Gastrocnemius medialis (tissue), 4 donors: Measurements from ENCODE around the gene RPN2. TPM values are rescaled to one million over a fixed set of nuclear protein-coding genes. Genes with fewer than 3 reads are reported as not detected.

ENCODE experiments used
- ATAC-seq, 2 donors: fragments of 150-250 bp; one replicate each; pipeline ENCODE4 v1.9.1; 2016
- DNase-seq, 2 donors: peaks; one replicate each; pipeline ENCODE4 v3.0.0-alpha.2; 2019
- H3K27ac ChIP-seq, 4 donors: fragments of 200-600 bp; sonication (generic); 1 replicate in 1 of 4; 2 replicates in 3 of 4; pipeline ENCODE4 v1.5.1; 2016 to 2018; ENCODE audit warnings: mild to moderate bottlenecking in 2 of 4, moderate library complexity in 1 of 4
- H3K27me3 ChIP-seq, 3 donors: fragments of 200-600 bp; sonication (generic) in 2 of 3; 1 replicate in 1 of 3; 2 replicates in 2 of 3; pipeline versions ENCODE4 v1.5.1 to v1.6.0; 2016 to 2019; ENCODE audit warnings: mild to moderate bottlenecking in 1 of 3, moderate library complexity in 1 of 3
- H3K36me3 ChIP-seq, 2 donors: fragments of 200-600 bp; sonication (generic) in 1 of 2; one replicate each; pipeline ENCODE4 v1.5.1; 2017 to 2018
- H3K4me1 ChIP-seq, 2 donors: fragments of 200-600 bp; sonication (generic) in 1 of 2; one replicate each; pipeline ENCODE4 v1.5.1; 2016 to 2017; ENCODE audit warnings: mild to moderate bottlenecking in 2 of 2
- H3K4me3 ChIP-seq, 4 donors: fragments of 200-600 bp; sonication (generic) in 3 of 4; 1 replicate in 1 of 4; 2 replicates in 3 of 4; pipeline ENCODE4 v1.5.1; 2016 to 2019; ENCODE audit warnings: mild to moderate bottlenecking in 2 of 4
- H3K9me3 ChIP-seq, 3 donors: fragments of 200-600 bp; sonication (generic) in 2 of 3; 1 replicate in 1 of 3; 2 replicates in 2 of 3; pipeline ENCODE4 v1.5.1; 2016 to 2019
- POLR2A ChIP-seq, 2 donors: fragments of 450-650 bp; IDR thresholded peaks; one replicate each; pipeline ENCODE4 v1.6.1; 2017; ENCODE audit warnings: antibody characterized with exemption in 2 of 2, mild to moderate bottlenecking in 2 of 2, moderate library complexity in 2 of 2
- in situ Hi-C, 4 donors: fragments of 200-750 bp; cut with MboI; loops; one replicate each; pipeline versions ENCODE4 v1.15.0 to v1.8.0; 2017; ENCODE audit warnings: low sequenced_read_pairs in 4 of 4
- intact Hi-C: fragments of 100-400 bp; cut with DNase I; formaldehyde crosslinking; loops from one replicate; pipeline ENCODE4 v1.15.1; 2023; ENCODE audit warnings: low total_unique reads
- total RNA-seq, 4 donors: library from RNA; depleted of rRNA; stranded (reverse); fragments of >200 nt; gene quantifications; one replicate each; pipeline versions ENCODE4 v1.1.0 to v1.2.3, GENCODE V29; 2016
- TF ChIP-seq, protein P1 (sequence below), 5 experiments: fragments of 450-650 bp in 3 of 5; fragments of 200-600 bp in 2 of 5; sonication (generic) in 2 of 5; IDR thresholded peaks in 4 of 5; conservative IDR thresholded peaks in 1 of 5; 1 replicate in 4 of 5; 2 replicates in 1 of 5; pipeline ENCODE4 v1.5.1; 2016 to 2019; ENCODE audit warnings: antibody characterized with exemption in 5 of 5, mild to moderate bottlenecking in 3 of 5, moderate library complexity in 3 of 5

Gene RPN2
- total RNA-seq, 4 donors from 2014 or later, result 85.7 to 132 (median 127) TPM

DNA sequence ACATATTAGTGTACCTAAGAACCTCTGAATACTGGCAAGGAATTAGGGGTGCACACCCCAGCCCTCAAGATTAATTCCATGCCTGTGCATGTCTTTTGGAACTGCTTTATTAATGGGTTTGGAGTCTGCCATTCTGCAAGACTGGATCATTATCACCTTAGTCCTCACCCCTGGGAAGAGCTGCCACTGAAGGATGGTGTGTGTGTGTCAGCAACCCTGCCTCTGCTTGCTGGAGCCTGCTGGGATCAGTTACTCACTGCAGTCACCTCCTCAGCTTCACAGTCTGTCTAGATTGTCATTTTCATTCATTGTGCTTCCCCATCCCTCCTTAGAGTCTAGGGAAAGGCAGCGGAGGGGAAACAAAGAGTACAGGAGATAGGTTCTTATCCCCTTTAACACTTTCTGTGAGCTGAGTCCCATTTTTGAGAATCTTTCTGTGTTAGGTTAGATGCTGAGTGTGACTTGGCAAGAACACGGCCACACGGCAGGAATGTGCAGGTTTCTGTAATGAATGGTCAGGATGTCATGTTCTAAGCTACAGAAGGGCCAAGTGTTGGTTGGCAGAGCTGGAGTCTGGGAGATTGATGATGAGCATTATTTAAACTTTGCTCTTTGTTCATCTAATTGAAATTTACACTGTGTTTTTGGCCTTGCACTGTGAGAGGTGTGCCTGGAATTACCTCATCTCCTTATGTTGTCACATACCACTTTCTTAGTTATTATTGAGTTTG is 61.4 kb downstream of the RPN2 start:
- peaks cover 0 to 64% of the 10 kb centered on the region in 2 donors for H3K36me3 ChIP-seq

DNA sequence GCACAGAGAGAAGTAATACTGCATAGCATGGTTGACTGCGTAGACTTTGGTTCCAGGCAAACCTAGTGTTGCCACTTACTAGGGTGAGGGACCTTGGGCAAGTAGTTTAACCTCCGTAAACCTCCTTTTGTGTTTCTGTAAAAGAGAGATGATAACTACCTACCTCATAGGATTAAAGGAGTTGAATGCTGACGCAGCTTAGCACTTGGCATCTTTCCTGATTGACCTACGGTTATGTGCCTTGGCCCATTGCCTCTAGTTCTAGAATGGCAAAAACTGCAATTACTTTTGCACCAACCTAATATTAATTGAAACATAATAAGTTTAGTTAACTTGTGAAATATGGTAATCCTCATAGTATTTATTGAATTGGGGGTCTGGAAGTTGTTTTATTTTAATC is 63.4 kb downstream of the RPN2 start:
- in situ Hi-C loops (no loop called here), intact Hi-C loops (no loop called here)
- H3K36me3 ChIP-seq, result peaks cover 0 to 46% of the 10 kb centered on the region in 2 donors
- no peak for TF ChIP-seq POLR2A (IDR thresholded peaks at IDR 0.05)
- TF ChIP-seq, protein P1, sequence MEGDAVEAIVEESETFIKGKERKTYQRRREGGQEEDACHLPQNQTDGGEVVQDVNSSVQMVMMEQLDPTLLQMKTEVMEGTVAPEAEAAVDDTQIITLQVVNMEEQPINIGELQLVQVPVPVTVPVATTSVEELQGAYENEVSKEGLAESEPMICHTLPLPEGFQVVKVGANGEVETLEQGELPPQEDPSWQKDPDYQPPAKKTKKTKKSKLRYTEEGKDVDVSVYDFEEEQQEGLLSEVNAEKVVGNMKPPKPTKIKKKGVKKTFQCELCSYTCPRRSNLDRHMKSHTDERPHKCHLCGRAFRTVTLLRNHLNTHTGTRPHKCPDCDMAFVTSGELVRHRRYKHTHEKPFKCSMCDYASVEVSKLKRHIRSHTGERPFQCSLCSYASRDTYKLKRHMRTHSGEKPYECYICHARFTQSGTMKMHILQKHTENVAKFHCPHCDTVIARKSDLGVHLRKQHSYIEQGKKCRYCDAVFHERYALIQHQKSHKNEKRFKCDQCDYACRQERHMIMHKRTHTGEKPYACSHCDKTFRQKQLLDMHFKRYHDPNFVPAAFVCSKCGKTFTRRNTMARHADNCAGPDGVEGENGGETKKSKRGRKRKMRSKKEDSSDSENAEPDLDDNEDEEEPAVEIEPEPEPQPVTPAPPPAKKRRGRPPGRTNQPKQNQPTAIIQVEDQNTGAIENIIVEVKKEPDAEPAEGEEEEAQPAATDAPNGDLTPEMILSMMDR (IDR thresholded peaks at IDR 0.05 in 4 of 5, conservative IDR thresholded peaks at IDR 0.05 in 1 of 5), result no peak
- no peak overlapping the region for H3K4me3 ChIP-seq
- H3K9me3 ChIP-seq, result no peaks in the 10 kb centered on the region
- H3K27ac ChIP-seq, result no peak overlapping the region
- H3K27me3 ChIP-seq, result no peaks in the 10 kb centered on the region
- H3K4me1 ChIP-seq, result peaks cover 31 to 36% of the 10 kb centered on the region in 2 donors
- no peak for ATAC-seq
- DNase-seq, result no peak

More for the DNA sequence above, 61.4 kb downstream of the RPN2 start:
- H3K9me3 ChIP-seq, result no peaks in the 10 kb centered on the region
- no peak for DNase-seq
- H3K27ac ChIP-seq, result no peak overlapping the region
- TF ChIP-seq, protein P1 (IDR thresholded peaks at IDR 0.05 in 4 of 5, conservative IDR thresholded peaks at IDR 0.05 in 1 of 5), result no peak
- TF ChIP-seq POLR2A (IDR thresholded peaks at IDR 0.05), result no peak
- no peak for ATAC-seq
- in situ Hi-C loops, result no loop called here
- no peaks in the 10 kb centered on the region for H3K27me3 ChIP-seq
- no peak overlapping the region for H3K4me3 ChIP-seq
- intact Hi-C loops, result no loop called here
- peaks cover 37 to 45% of the 10 kb centered on the region in 2 donors for H3K4me1 ChIP-seq

DNA sequence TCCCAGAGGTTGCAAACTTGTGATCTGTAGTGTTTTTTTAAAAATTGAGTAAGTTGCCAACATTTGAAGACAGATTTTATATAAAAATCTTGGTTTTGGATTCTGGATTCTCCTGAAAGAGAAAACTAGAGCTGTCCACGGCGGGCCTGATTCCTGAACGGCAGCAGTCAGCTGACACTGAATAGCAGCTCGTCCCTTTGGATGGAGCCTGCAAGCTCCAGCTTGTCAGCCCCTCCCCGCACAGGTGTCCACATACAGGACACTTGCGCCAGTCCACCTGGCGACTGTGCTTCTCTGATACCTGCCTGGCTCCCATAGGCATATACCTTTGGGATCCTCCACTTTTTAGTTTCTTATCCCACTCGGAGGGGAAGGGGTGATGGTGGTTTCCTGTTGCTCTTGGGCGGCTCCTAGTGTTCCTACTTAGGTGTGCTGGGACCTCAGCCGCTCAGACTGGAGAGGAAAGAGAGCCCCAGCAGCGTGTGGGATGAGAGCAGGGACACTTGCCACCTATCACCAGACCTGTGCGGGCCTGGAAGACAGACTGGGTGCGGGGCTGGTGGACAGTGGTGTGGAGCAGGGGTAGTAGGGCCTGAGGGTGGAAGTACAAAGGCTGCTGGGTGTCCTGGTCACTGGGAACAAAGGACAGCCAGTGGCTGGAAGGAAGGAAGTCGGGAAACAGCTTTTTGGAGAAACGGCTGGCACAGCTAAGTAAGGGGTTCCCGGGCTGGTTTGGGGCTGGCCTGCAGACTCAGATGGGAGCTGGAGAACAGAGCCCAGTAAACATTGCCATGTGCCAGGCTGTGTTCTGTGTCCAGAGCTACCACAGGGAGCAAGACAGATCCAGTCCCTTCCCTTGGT is 64.2 kb downstream of the RPN2 start:
- in situ Hi-C loops, result no loop called here
- Histone ChIP-seq H3K27me3 (no peaks in the 10 kb centered on the region), H3K36me3 (peaks cover 0 to 38% of the 10 kb centered on the region in 2 donors), H3K4me3 (no peak overlapping the region), H3K27ac (peak overlapping the region; percentile 60 to 80 (median 71)), H3K9me3 (no peaks in the 10 kb centered on the region), H3K4me1 (peaks cover 29 to 36% of the 10 kb centered on the region in 2 donors)
- TF ChIP-seq, protein P1 (IDR thresholded peaks at IDR 0.05 in 4 of 5, conservative IDR thresholded peaks at IDR 0.05 in 1 of 5), result no peak
- no peak for TF ChIP-seq POLR2A (IDR thresholded peaks at IDR 0.05)
- no peak for DNase-seq
- peak; percentile 29 to 47 for ATAC-seq
- intact Hi-C loops, result no loop called here

DNA sequence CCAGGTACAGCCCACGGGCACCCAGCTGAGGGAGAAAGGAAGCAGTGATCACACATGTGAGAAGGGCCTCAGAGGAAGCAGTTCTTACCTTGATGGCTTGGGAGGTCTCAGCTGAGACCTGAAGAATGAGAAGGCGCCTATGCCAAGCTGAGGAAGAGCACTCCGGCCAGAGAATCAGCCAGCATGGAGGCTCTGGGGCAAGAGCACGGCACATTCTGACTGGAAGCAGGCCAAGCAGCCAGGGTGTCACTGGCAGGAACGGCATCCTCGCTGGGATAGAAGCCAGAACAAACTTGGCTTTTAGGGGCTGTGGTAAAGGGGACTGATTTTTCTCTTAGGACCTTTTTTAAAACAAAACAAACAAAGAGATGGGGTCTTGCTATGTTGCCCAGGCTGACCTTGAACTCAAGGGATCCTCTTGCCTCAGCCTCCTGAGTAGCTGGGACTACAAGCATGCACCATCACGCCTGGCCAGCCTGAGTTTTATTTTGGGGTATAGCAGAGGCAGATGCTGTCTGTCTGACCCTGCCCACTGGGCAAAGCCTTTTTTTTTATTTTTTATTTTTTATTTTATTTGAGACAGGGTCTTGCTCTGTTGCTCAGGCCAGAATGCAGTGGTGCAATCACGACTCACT is 64.9 kb downstream of the RPN2 start:
- TF ChIP-seq POLR2A (IDR thresholded peaks at IDR 0.05), result no peak
- TF ChIP-seq, protein P1 (IDR thresholded peaks at IDR 0.05 in 4 of 5, conservative IDR thresholded peaks at IDR 0.05 in 1 of 5), result no peak
- in situ Hi-C loops, result no loop called here
- DNase-seq, result peak; percentile 28 to 64

More for the DNA sequence above, 64.9 kb downstream of the RPN2 start:
- peak; percentile 42 to 79 for ATAC-seq
- no peaks in the 10 kb centered on the region for H3K27me3 ChIP-seq
- peak overlapping the region; percentile 60 to 80 (median 71) for H3K27ac ChIP-seq
- no peak overlapping the region for H3K4me3 ChIP-seq
- H3K4me1 ChIP-seq, result peaks cover 23 to 30% of the 10 kb centered on the region in 2 donors
- intact Hi-C loops, result no loop called here
- peaks cover 0 to 36% of the 10 kb centered on the region in 2 donors for H3K36me3 ChIP-seq
- H3K9me3 ChIP-seq, result no peaks in the 10 kb centered on the region
